Measurements from ENCODE around the gene HIRIP3. TPM values are rescaled to one million over a fixed set of nuclear protein-coding genes. Genes with fewer than 3 reads are reported as not detected.

The HIRIP3 gene
- total and polyA plus RNA-seq, 2 of the 13 experiments (the other 11 are each of a cell fraction or from before 2014, with no cell fraction given) = 12.6 to 17.2 TPM

DNA sequence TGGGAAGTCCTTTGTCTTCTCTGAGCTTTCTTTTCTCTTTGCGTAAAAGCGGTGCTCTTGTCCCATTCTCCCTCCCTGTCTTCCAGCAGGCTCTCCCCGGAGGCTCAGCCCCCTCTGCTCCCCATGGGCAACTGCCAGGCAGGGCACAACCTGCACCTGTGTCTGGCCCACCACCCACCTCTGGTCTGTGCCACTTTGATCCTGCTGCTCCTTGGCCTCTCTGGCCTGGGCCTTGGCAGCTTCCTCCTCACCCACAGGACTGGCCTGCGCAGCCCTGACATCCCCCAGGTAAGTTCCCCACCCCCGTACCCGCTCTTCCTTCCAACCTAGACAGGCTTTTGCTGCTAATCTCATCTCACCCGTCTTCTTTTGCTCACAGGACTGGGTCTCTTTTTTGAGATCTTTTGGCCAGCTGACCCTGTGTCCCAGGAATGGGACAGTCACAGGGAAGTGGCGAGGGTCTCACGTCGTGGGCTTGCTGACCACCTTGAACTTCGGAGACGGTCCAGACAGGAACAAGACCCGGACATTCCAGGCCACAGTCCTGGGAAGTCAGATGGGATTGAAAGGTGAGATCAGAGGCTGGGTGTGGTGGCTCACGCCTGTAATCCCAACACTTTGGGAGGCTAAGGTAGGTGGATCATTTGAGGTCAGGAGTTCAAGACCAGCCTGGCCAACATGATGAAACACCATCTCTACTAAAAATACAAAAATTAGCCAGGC is 32.2 kb downstream of the HIRIP3 start (continued):
- TF ChIP-seq, protein P1, sequence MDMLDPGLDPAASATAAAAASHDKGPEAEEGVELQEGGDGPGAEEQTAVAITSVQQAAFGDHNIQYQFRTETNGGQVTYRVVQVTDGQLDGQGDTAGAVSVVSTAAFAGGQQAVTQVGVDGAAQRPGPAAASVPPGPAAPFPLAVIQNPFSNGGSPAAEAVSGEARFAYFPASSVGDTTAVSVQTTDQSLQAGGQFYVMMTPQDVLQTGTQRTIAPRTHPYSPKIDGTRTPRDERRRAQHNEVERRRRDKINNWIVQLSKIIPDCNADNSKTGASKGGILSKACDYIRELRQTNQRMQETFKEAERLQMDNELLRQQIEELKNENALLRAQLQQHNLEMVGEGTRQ (IDR thresholded peaks at IDR 0.05; ENCODE audit: low read depth, low read length) = no peak
- TF ChIP-seq, protein P1 (CRISPR knock-in tag; IDR thresholded peaks at IDR 0.05; ENCODE audit: borderline replicate concordance) = no peak
- TF ChIP-seq, protein P2, sequence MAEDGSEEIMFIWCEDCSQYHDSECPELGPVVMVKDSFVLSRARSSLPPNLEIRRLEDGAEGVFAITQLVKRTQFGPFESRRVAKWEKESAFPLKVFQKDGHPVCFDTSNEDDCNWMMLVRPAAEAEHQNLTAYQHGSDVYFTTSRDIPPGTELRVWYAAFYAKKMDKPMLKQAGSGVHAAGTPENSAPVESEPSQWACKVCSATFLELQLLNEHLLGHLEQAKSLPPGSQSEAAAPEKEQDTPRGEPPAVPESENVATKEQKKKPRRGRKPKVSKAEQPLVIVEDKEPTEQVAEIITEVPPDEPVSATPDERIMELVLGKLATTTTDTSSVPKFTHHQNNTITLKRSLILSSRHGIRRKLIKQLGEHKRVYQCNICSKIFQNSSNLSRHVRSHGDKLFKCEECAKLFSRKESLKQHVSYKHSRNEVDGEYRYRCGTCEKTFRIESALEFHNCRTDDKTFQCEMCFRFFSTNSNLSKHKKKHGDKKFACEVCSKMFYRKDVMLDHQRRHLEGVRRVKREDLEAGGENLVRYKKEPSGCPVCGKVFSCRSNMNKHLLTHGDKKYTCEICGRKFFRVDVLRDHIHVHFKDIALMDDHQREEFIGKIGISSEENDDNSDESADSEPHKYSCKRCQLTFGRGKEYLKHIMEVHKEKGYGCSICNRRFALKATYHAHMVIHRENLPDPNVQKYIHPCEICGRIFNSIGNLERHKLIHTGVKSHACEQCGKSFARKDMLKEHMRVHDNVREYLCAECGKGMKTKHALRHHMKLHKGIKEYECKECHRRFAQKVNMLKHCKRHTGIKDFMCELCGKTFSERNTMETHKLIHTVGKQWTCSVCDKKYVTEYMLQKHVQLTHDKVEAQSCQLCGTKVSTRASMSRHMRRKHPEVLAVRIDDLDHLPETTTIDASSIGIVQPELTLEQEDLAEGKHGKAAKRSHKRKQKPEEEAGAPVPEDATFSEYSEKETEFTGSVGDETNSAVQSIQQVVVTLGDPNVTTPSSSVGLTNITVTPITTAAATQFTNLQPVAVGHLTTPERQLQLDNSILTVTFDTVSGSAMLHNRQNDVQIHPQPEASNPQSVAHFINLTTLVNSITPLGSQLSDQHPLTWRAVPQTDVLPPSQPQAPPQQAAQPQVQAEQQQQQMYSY (CRISPR knock-in tag; IDR thresholded peaks at IDR 0.05) = peak; percentile 45; the same call in 1 of the 2 replicates
- TF ChIP-seq THYN1 (CRISPR knock-in tag; IDR thresholded peaks at IDR 0.05; ENCODE audit: borderline replicate concordance, low read depth) (no peak), AGO2 (optimal IDR thresholded peaks at IDR 0.05; ENCODE audit: low read depth, low read length) (peak; percentile 46), NONO (IDR thresholded peaks at IDR 0.05) (no peak), NONO (CRISPR knock-in tag; conservative IDR thresholded peaks at IDR 0.05) (peak; percentile 49; the same call in 1 of the 2 replicates), ZZZ3 (CRISPR knock-in tag; IDR thresholded peaks at IDR 0.05; ENCODE audit: borderline replicate concordance) (no peak), ZNF329 (CRISPR knock-in tag; IDR thresholded peaks at IDR 0.05; ENCODE audit: low read depth) (no peak), AHR (CRISPR knock-in tag; IDR thresholded peaks at IDR 0.05) (no peak), NPAS2 (CRISPR knock-in tag; IDR thresholded peaks at IDR 0.05; ENCODE audit: borderline replicate concordance) (no peak)
- TF ChIP-seq, protein P3, sequence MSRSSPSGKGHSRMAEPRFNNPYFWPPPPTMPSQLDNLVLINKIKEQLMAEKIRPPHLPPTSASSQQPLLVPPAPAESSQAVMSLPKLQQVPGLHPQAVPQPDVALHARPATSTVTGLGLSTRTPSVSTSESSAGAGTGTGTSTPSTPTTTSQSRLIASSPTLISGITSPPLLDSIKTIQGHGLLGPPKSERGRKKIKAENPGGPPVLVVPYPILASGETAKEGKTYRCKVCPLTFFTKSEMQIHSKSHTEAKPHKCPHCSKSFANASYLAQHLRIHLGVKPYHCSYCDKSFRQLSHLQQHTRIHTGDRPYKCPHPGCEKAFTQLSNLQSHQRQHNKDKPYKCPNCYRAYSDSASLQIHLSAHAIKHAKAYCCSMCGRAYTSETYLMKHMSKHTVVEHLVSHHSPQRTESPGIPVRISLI (CRISPR knock-in tag; IDR thresholded peaks at IDR 0.05; ENCODE audit: borderline replicate concordance) = no peak

All from HepG2 (cell line).